ENCODE results near the gene CHRNA1. TPM values are rescaled to one million over a fixed set of nuclear protein-coding genes. Genes with fewer than 3 reads are reported as not detected.
A peak's percentile ranks its signal among the peaks of the same experiment; 100 is the strongest.

The CHRNA1 gene
- total RNA-seq, 1 donor from 2014 or later: 3.7 TPM

- peaks cover 33% of the 10 kb centered on the region for H3K4me1 ChIP-seq (ENCODE audit: insufficient read depth, low read length)
- no peaks in the 10 kb centered on the region for H3K27me3 ChIP-seq (ENCODE audit: insufficient read depth, low read length)
- no peak for TF ChIP-seq EZH2 (IDR thresholded peaks at IDR 0.05; ENCODE audit: insufficient read depth, low read length)
- no peak for TF ChIP-seq CTCF (IDR thresholded peaks at IDR 0.05; ENCODE audit: insufficient read depth, low read depth, low read length)
- Mint-ChIP-seq H3K4me3 (ENCODE audit: unreplicated experiment) (no peak overlapping the region), H3K36me3 (ENCODE audit: low read depth, unreplicated experiment) (no peaks in the 10 kb centered on the region), H3K4me1 (ENCODE audit: low read depth, unreplicated experiment) (peaks cover 38% of the 10 kb centered on the region), H3K27ac (ENCODE audit: unreplicated experiment) (peak overlapping the region; percentile 63), H3K9me3 (ENCODE audit: unreplicated experiment) (peaks cover 2% of the 10 kb centered on the region), H3K27me3 (ENCODE audit: low read depth, unreplicated experiment) (no peaks in the 10 kb centered on the region)
- peak; percentile 87 for FAIRE-seq
- peak overlapping the region; percentile 87 for H3K27ac ChIP-seq (ENCODE audit: low read depth, low read length)
- no peak overlapping the region for H3K4me3 ChIP-seq (ENCODE audit: insufficient read depth, low read depth, low read length)
- no peaks in the 10 kb centered on the region for H4K20me1 ChIP-seq (ENCODE audit: insufficient read depth, low read length)
- peak overlapping the region; percentile 54 for H3K4me2 ChIP-seq (ENCODE audit: low read length)
- no peaks in the 10 kb centered on the region for H3K9me3 ChIP-seq (ENCODE audit: insufficient read depth, low read depth, low read length)
- H3K9ac ChIP-seq (ENCODE audit: low read length): peak overlapping the region; percentile 61
- H3K36me3 ChIP-seq (ENCODE audit: insufficient read depth, low read length): no peaks in the 10 kb centered on the region
- peak overlapping the region; percentile 69 for H2AFZ ChIP-seq (ENCODE audit: low read depth, low read length)
- DNase-seq (ENCODE audit: low read depth): peak; percentile 98
- no peaks in the 10 kb centered on the region for H3K79me2 ChIP-seq (ENCODE audit: insufficient read depth, low read length)
Measured at GRCh38 chr2:174778085-174778981, 14.1 kb upstream of the CHRNA1 start.

- Mint-ChIP-seq H3K4me3 (ENCODE audit: unreplicated experiment) (no peak overlapping the region), H3K27ac (ENCODE audit: unreplicated experiment) (peak overlapping the region; percentile 63), H3K27me3 (ENCODE audit: low read depth, unreplicated experiment) (no peaks in the 10 kb centered on the region), H3K36me3 (ENCODE audit: low read depth, unreplicated experiment) (no peaks in the 10 kb centered on the region), H3K4me1 (ENCODE audit: low read depth, unreplicated experiment) (peaks cover 44% of the 10 kb centered on the region), H3K9me3 (ENCODE audit: unreplicated experiment) (peaks cover 2% of the 10 kb centered on the region)
- Histone ChIP-seq H3K4me3 (ENCODE audit: insufficient read depth, low read depth, low read length) (no peak overlapping the region), H3K4me2 (ENCODE audit: low read length) (peak overlapping the region; percentile 54), H2AFZ (ENCODE audit: low read depth, low read length) (no peak overlapping the region), H3K27me3 (ENCODE audit: insufficient read depth, low read length) (no peaks in the 10 kb centered on the region), H3K36me3 (ENCODE audit: insufficient read depth, low read length) (no peaks in the 10 kb centered on the region), H3K9ac (ENCODE audit: low read length) (peak overlapping the region; percentile 61), H3K79me2 (ENCODE audit: insufficient read depth, low read length) (no peaks in the 10 kb centered on the region), H3K4me1 (ENCODE audit: insufficient read depth, low read length) (peaks cover 33% of the 10 kb centered on the region), H3K9me3 (ENCODE audit: insufficient read depth, low read depth, low read length) (no peaks in the 10 kb centered on the region), H4K20me1 (ENCODE audit: insufficient read depth, low read length) (no peaks in the 10 kb centered on the region), H3K27ac (ENCODE audit: low read depth, low read length) (peak overlapping the region; percentile 87)
- FAIRE-seq (peak; percentile 41), DNase-seq (ENCODE audit: low read depth) (no peak)
- no peak for TF ChIP-seq CTCF (IDR thresholded peaks at IDR 0.05; ENCODE audit: insufficient read depth, low read depth, low read length)
Measured at GRCh38 chr2:174777347-174778084, 13.2 kb upstream of the CHRNA1 start.
